HG03045 (cell line): ENCODE results near the gene NPEPPS.

Source experiments
- ATAC-seq: cut with Tn5 transposase; IDR thresholded peaks from one replicate; pipeline ENCODE4 v1.9.1; 2021; ENCODE audit warnings: mild to moderate bottlenecking, moderate library complexity; ENCODE audit not compliant: unreplicated experiment

Gene NPEPPS

GRCh38 chr17:47663912-47664623, 133.2 kb downstream of the NPEPPS start:
- ATAC-seq = no peak

- no peak for ATAC-seq
These were observed 133.7 kb downstream of the NPEPPS start for GRCh38 chr17:47664624-47664941.

- no peak for ATAC-seq
These were observed 134.7 kb downstream of the NPEPPS start for GRCh38 chr17:47665655-47666054.

GRCh38 chr17:47669081-47669480, 138.2 kb downstream of the NPEPPS start:
- no peak for ATAC-seq

- no peak for ATAC-seq
These were observed 139.2 kb downstream of the NPEPPS start for GRCh38 chr17:47670064-47670463.
